OCI-LY1 (cell line): ENCODE measurements around the gene JMJD8.

Experiments used
- CTCF ChIP-seq: fragments of 200-600 bp; sonication (generic), shearing (Covaris generic); IDR thresholded peaks from 2 replicates; pipeline ENCODE4 v1.5.1; 2017; ENCODE audit warnings: mild to moderate bottlenecking, antibody characterized with exemption, low read length, moderate library complexity, mixed read lengths
- EZH2 ChIP-seq: fragments of 200-600 bp; sonication (generic), shearing (Covaris generic); IDR thresholded peaks from 2 replicates; pipeline ENCODE4 v1.8.0; 2017; ENCODE audit warnings: borderline replicate concordance, mixed run types, mild to moderate bottlenecking, antibody characterized with exemption, low read length, moderate library complexity, mixed read lengths

DNA sequence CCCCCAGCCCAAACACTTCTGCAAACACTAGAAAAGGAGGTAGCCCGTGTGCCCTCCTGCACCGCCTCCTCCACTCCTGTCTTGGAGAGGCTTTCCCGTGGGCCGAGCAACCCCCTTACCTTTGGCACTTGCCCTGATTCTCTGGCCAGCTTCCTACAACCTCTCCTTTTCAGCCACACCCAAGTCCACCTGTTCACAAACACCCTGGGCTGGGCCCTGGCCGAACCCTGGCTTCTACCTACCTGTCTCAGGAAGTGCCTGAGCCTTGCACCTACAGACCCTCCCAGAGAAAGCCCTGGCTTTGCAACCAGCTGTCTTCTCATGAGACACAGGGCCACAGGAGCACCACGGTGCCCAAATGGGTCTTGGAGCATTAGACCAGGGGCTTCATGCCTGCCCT, 34.8 kb upstream of the JMJD8 start:
- TF ChIP-seq CTCF (no peak), EZH2 (no peak)
